Karpas-422 (cell line): ENCODE results near the gene AFDN. TPM values are rescaled to one million over a fixed set of nuclear protein-coding genes. Genes with fewer than 3 reads are reported as not detected.

ENCODE experiments used
- DNase-seq: peaks from one replicate; pipeline ENCODE4 v3.0.0-alpha.2; 2015
- H2AFZ ChIP-seq: fragments of 200-600 bp; sonication (generic); 2 replicates; pipeline ENCODE4 v1.6.1; 2014; ENCODE audit warnings: antibody characterized with exemption, low read length, mixed read lengths
- H3K27ac ChIP-seq: fragments of 200-600 bp; sonication (generic); 2 replicates; pipeline ENCODE4 v1.5.1; 2014; ENCODE audit warnings: mild to moderate bottlenecking, low read length, moderate library complexity
- H3K27me3 ChIP-seq: fragments of 200-600 bp; sonication (generic); 2 replicates; pipeline ENCODE4 v1.6.1; 2014; ENCODE audit warnings: low read length, mixed read lengths
- H3K36me3 ChIP-seq: fragments of 200-600 bp; sonication (generic); 2 replicates; pipeline ENCODE4 v1.6.1; 2014; ENCODE audit warnings: low read length, mixed read lengths; ENCODE audit not compliant: insufficient read depth
- H3K4me1 ChIP-seq: fragments of 200-600 bp; sonication (generic); 2 replicates; pipeline ENCODE4 v1.6.1; 2014; ENCODE audit warnings: mild to moderate bottlenecking, low read length, mixed read lengths
- H3K4me2 ChIP-seq: fragments of 200-600 bp; sonication (generic); 2 replicates; pipeline ENCODE4 v1.6.1; 2014; ENCODE audit warnings: low read length, low read depth, mild to moderate bottlenecking; ENCODE audit not compliant: poor library complexity, severe bottlenecking
- H3K4me3 ChIP-seq: fragments of 200-600 bp; sonication (generic); 2 replicates; pipeline ENCODE4 v1.5.1; 2014; ENCODE audit warnings: mild to moderate bottlenecking, antibody characterized with exemption, low read length, mixed read lengths
- H3K79me2 ChIP-seq: fragments of 200-600 bp; sonication (generic); 2 replicates; pipeline ENCODE4 v1.6.1; 2014; ENCODE audit warnings: mild to moderate bottlenecking, low read length, mixed read lengths
- H3K9ac ChIP-seq: fragments of 200-600 bp; sonication (generic); 2 replicates; pipeline ENCODE4 v1.6.0; 2014; ENCODE audit warnings: low read length
- H3K9me2 ChIP-seq: fragments of 200-600 bp; sonication (generic), shearing (Covaris generic); replicated peaks from 2 replicates; pipeline ENCODE4 v1.6.0; 2014; ENCODE audit warnings: mild to moderate bottlenecking, low read length, moderate library complexity; ENCODE audit not compliant: insufficient read depth
- H3K9me3 ChIP-seq: fragments of 300-700, 200-600 bp; sonication (generic); 2 replicates; pipeline ENCODE4 v1.6.1; 2014; ENCODE audit warnings: low read length, mixed read lengths
- H4K20me1 ChIP-seq: fragments of 200-600 bp; sonication (generic); 2 replicates; pipeline ENCODE4 v1.6.1; 2014; ENCODE audit warnings: mild to moderate bottlenecking, antibody characterized with exemption, low read length, low read depth; ENCODE audit not compliant: insufficient read depth
- total RNA-seq: library from RNA; depleted of rRNA; stranded (reverse); fragments of >200 nt; shearing (Covaris generic); gene quantifications from 2 replicates; pipeline ENCODE4 v1.2.3, GENCODE V29; 2014; ENCODE audit warnings: low replicate concordance

AFDN gene
- total RNA-seq, 1 experiment from 2014 or later: 21.0 TPM

- no peaks in the 10 kb centered on the region for H3K9me2 ChIP-seq
- H3K4me3 ChIP-seq: no peak overlapping the region
- no peak overlapping the region for H2AFZ ChIP-seq
- H3K4me2 ChIP-seq: no peak overlapping the region
- H3K9ac ChIP-seq: no peak overlapping the region
- no peak for DNase-seq
- H3K27me3 ChIP-seq: no peaks in the 10 kb centered on the region
- no peaks in the 10 kb centered on the region for H4K20me1 ChIP-seq
- H3K27ac ChIP-seq: no peak overlapping the region
- H3K9me3 ChIP-seq: no peaks in the 10 kb centered on the region
- no peaks in the 10 kb centered on the region for H3K79me2 ChIP-seq
- no peaks in the 10 kb centered on the region for H3K36me3 ChIP-seq
- no peaks in the 10 kb centered on the region for H3K4me1 ChIP-seq
Measured at GRCh38 chr6:167979436-167980139, 152.9 kb downstream of the AFDN start.

- H3K4me2 ChIP-seq: no peak overlapping the region
- H3K9me2 ChIP-seq: no peaks in the 10 kb centered on the region
- H3K79me2 ChIP-seq: no peaks in the 10 kb centered on the region
- no peak overlapping the region for H3K27ac ChIP-seq
- no peaks in the 10 kb centered on the region for H3K4me1 ChIP-seq
- no peaks in the 10 kb centered on the region for H3K9me3 ChIP-seq
- no peaks in the 10 kb centered on the region for H4K20me1 ChIP-seq
- H3K27me3 ChIP-seq: no peaks in the 10 kb centered on the region
- no peak overlapping the region for H2AFZ ChIP-seq
- no peak overlapping the region for H3K4me3 ChIP-seq
- no peak overlapping the region for H3K9ac ChIP-seq
- H3K36me3 ChIP-seq: no peaks in the 10 kb centered on the region
- no peak for DNase-seq
Measured at GRCh38 chr6:167980911-167981580, 154.3 kb downstream of the AFDN start.

GRCh38 chr6:167981916-167982462, 155.3 kb downstream of the AFDN start:
- no peaks in the 10 kb centered on the region for H3K9me3 ChIP-seq
- no peak overlapping the region for H2AFZ ChIP-seq
- H3K4me1 ChIP-seq: no peaks in the 10 kb centered on the region
- H4K20me1 ChIP-seq: no peaks in the 10 kb centered on the region
- H3K9ac ChIP-seq: no peak overlapping the region
- H3K27me3 ChIP-seq: no peaks in the 10 kb centered on the region
- H3K4me2 ChIP-seq: no peak overlapping the region
- no peaks in the 10 kb centered on the region for H3K79me2 ChIP-seq
- H3K36me3 ChIP-seq: no peaks in the 10 kb centered on the region
- no peaks in the 10 kb centered on the region for H3K9me2 ChIP-seq
- no peak for DNase-seq
- H3K27ac ChIP-seq: no peak overlapping the region
- H3K4me3 ChIP-seq: no peak overlapping the region

- H3K4me1 ChIP-seq: no peaks in the 10 kb centered on the region
- no peaks in the 10 kb centered on the region for H3K27me3 ChIP-seq
- H3K79me2 ChIP-seq: no peaks in the 10 kb centered on the region
- DNase-seq: no peak
- H4K20me1 ChIP-seq: no peaks in the 10 kb centered on the region
- H3K9me3 ChIP-seq: no peaks in the 10 kb centered on the region
- H3K9ac ChIP-seq: no peak overlapping the region
- H2AFZ ChIP-seq: no peak overlapping the region
- no peak overlapping the region for H3K4me2 ChIP-seq
- H3K4me3 ChIP-seq: no peak overlapping the region
- H3K9me2 ChIP-seq: no peaks in the 10 kb centered on the region
- H3K36me3 ChIP-seq: no peaks in the 10 kb centered on the region
- no peak overlapping the region for H3K27ac ChIP-seq
Measured at GRCh38 chr6:167984144-167984719, 157.5 kb downstream of the AFDN start.

GRCh38 chr6:167984876-167985604, 158.3 kb downstream of the AFDN start:
- no peaks in the 10 kb centered on the region for H3K36me3 ChIP-seq
- H3K9me3 ChIP-seq: peaks cover 3% of the 10 kb centered on the region; the same call in 1 of the 2 replicates
- no peak for DNase-seq
- H4K20me1 ChIP-seq: no peaks in the 10 kb centered on the region
- H3K4me2 ChIP-seq: no peak overlapping the region
- no peak overlapping the region for H3K9ac ChIP-seq
- no peaks in the 10 kb centered on the region for H3K79me2 ChIP-seq
- H3K9me2 ChIP-seq: no peaks in the 10 kb centered on the region
- H2AFZ ChIP-seq: no peak overlapping the region
- no peak overlapping the region for H3K4me3 ChIP-seq
- no peaks in the 10 kb centered on the region for H3K4me1 ChIP-seq
- no peak overlapping the region for H3K27ac ChIP-seq
- no peaks in the 10 kb centered on the region for H3K27me3 ChIP-seq

GRCh38 chr6:167985911-167986595, 159.3 kb downstream of the AFDN start:
- Histone ChIP-seq H3K9me2 (no peaks in the 10 kb centered on the region), H3K27me3 (no peaks in the 10 kb centered on the region), H3K4me2 (no peak overlapping the region), H2AFZ (no peak overlapping the region), H3K4me3 (no peak overlapping the region), H3K9me3 (peaks cover 4% of the 10 kb centered on the region; the same call in 1 of the 2 replicates), H3K9ac (no peak overlapping the region), H3K4me1 (no peaks in the 10 kb centered on the region), H3K36me3 (no peaks in the 10 kb centered on the region), H3K27ac (no peak overlapping the region), H4K20me1 (no peaks in the 10 kb centered on the region), H3K79me2 (no peaks in the 10 kb centered on the region)
- DNase-seq: no peak

- no peak overlapping the region for H3K9ac ChIP-seq
- no peak for DNase-seq
- no peaks in the 10 kb centered on the region for H3K27me3 ChIP-seq
- no peaks in the 10 kb centered on the region for H3K36me3 ChIP-seq
- no peaks in the 10 kb centered on the region for H3K9me2 ChIP-seq
- no peaks in the 10 kb centered on the region for H3K4me1 ChIP-seq
- H2AFZ ChIP-seq: no peak overlapping the region
- no peak overlapping the region for H3K4me3 ChIP-seq
- peaks cover 4% of the 10 kb centered on the region; the same call in 1 of the 2 replicates for H3K9me3 ChIP-seq
- H3K27ac ChIP-seq: no peak overlapping the region
- H4K20me1 ChIP-seq: no peaks in the 10 kb centered on the region
- H3K79me2 ChIP-seq: no peaks in the 10 kb centered on the region
- no peak overlapping the region for H3K4me2 ChIP-seq
Measured at GRCh38 chr6:167987396-167988153, 160.9 kb downstream of the AFDN start.
